Lower leg skin (tissue), 4 donors: ENCODE data around the gene AGRN. TPM values are rescaled to one million over a fixed set of nuclear protein-coding genes. Genes with fewer than 3 reads are reported as not detected.

ENCODE experiments used
- DNase-seq, 2 donors: peaks; one replicate each; pipeline ENCODE4 v3.0.0-alpha.2; 2019; ENCODE audit warnings: low spot score in 2 of 2
- H3K4me3 ChIP-seq: fragments of 200-600 bp; sonication (generic); 2 replicates; pipeline ENCODE4 v1.5.1; 2017; ENCODE audit warnings: mild to moderate bottlenecking, low read depth; ENCODE audit not compliant: poor library complexity, severe bottlenecking
- CTCF ChIP-seq, 3 donors: fragments of 450-650 bp; IDR thresholded peaks; one replicate each; pipeline ENCODE4 v1.5.1; 2016; ENCODE audit warnings: antibody characterized with exemption in 3 of 3, mild to moderate bottlenecking in 3 of 3, moderate library complexity in 2 of 3
- POLR2A ChIP-seq, 2 donors: fragments of 450-650 bp; IDR thresholded peaks; one replicate each; pipeline ENCODE4 v1.6.1; 2016 to 2017; ENCODE audit warnings: antibody characterized with exemption in 2 of 2, mild to moderate bottlenecking in 1 of 2, moderate library complexity in 1 of 2
- WGBS, 2 donors: methylation state at CpG; one replicate each; pipeline ENCODE4 v1.1.5; 2018; 5-methylcytosine and 5-hydroxymethylcytosine counted together
- intact Hi-C: fragments of 100-400 bp; cut with DNase I; formaldehyde crosslinking; loops from one replicate; pipeline ENCODE4 v1.15.0; 2023; ENCODE audit warnings: low total_unique reads
- total RNA-seq, 4 donors: library from RNA; depleted of rRNA; stranded (reverse); fragments of >200 nt; gene quantifications; one replicate each; pipeline ENCODE4 v1.1.0, GENCODE V29; 2016

Gene AGRN
- total RNA-seq, 4 donors from 2014 or later, result 36.9 to 55.8 (median 54.6) TPM

- no peak overlapping the region for H3K4me3 ChIP-seq
- peak in 1 of 2 donors; percentile 82 for DNase-seq
- TF ChIP-seq POLR2A (IDR thresholded peaks at IDR 0.05), result no peak
- TF ChIP-seq CTCF (IDR thresholded peaks at IDR 0.05), result no peak
- intact Hi-C loops, result no loop called here
- WGBS, 2 donors, result 83 to 90% methylated on average over 24 to 34 of the region's 38 CpGs
Measured at GRCh38 chr1:1084372-1085170, 64.7 kb downstream of the AGRN start.

GRCh38 chr1:1085171-1085841 is 65.4 kb downstream of the AGRN start:
- WGBS, 2 donors, result 84 to 89% methylated on average over 15 to 28 of the region's 30 CpGs
- peak in 1 of 2 donors; percentile 69 for DNase-seq
- TF ChIP-seq CTCF (IDR thresholded peaks at IDR 0.05), result no peak
- no peak for TF ChIP-seq POLR2A (IDR thresholded peaks at IDR 0.05)
- H3K4me3 ChIP-seq, result no peak overlapping the region
- intact Hi-C loops, result no loop called here

- WGBS, 2 donors, result 87 to 96% methylated on average over 27 to 28 of the region's 38 CpGs
- no peak for TF ChIP-seq CTCF (IDR thresholded peaks at IDR 0.05)
- TF ChIP-seq POLR2A (IDR thresholded peaks at IDR 0.05), result no peak
- intact Hi-C loops, result no loop called here
- DNase-seq, result peak in 1 of 2 donors; percentile 81
- H3K4me3 ChIP-seq, result no peak overlapping the region
Measured at GRCh38 chr1:1085911-1086841, 66.3 kb downstream of the AGRN start.

GRCh38 chr1:1086911-1087341 is 67.0 kb downstream of the AGRN start:
- peak in 1 of 2 donors; percentile 77 for DNase-seq
- WGBS, 2 donors, result 90 to 94% methylated on average over 13 to 17 of the region's 17 CpGs
- no peak overlapping the region for H3K4me3 ChIP-seq
- TF ChIP-seq CTCF (IDR thresholded peaks at IDR 0.05) (no peak), POLR2A (IDR thresholded peaks at IDR 0.05) (no peak)
- intact Hi-C loops, result no loop called here

GRCh38 chr1:1087351-1088028 is 67.6 kb downstream of the AGRN start:
- intact Hi-C loops, result no loop called here
- peak in 1 of 2 donors; percentile 78 for DNase-seq
- no peak overlapping the region for H3K4me3 ChIP-seq
- no peak for TF ChIP-seq CTCF (IDR thresholded peaks at IDR 0.05)
- TF ChIP-seq POLR2A (IDR thresholded peaks at IDR 0.05), result no peak
- WGBS, 2 donors, result 79 to 87% methylated on average over 37 to 38 of the region's 38 CpGs
